Measurements from ENCODE around the gene MEDAG. TPM values are rescaled to one million over a fixed set of nuclear protein-coding genes. Genes with fewer than 3 reads are reported as not detected.

MEDAG gene
- 10 to 100 TPM; 16.5 to 45.9 (median 19.1) TPM for total RNA-seq

GRCh38 chr13:30905932-30906383 lies at the start of gene MEDAG:
MEDAG (plus strand) TSS chr13:30906271; CDS start chr13:30906516, 245 bp downstream.
- intact Hi-C loops (cut with DNase I; ENCODE audit: low total_unique reads) = no loop called here

GRCh38 chr13:30857018-30857417 lies 49.1 kb upstream of the MEDAG start:
- TF ChIP-seq POLR2A (IDR thresholded peaks at IDR 0.05) (no peak), CTCF (IDR thresholded peaks at IDR 0.05) (no peak)
- Histone ChIP-seq H3K36me3 (no peaks in the 10 kb centered on the region), H3K4me1 (no peaks in the 10 kb centered on the region), H3K27ac (no peak overlapping the region), H3K27me3 (no peaks in the 10 kb centered on the region), H3K9me3 (no peaks in the 10 kb centered on the region), H3K4me3 (no peak overlapping the region)
- DNase-seq = no peak
- intact Hi-C loops (cut with DNase I; ENCODE audit: low total_unique reads) = no loop called here

More at GRCh38 chr13:30905932-30906383, at the start of gene MEDAG:
- no peaks in the 10 kb centered on the region for H3K9me3 ChIP-seq
- peak within 1 kb of the TSS; percentile 36 to 43 for H3K4me3 ChIP-seq
- no peaks in the 10 kb centered on the region for H3K36me3 ChIP-seq
- H3K27me3 ChIP-seq = no peaks in the 10 kb centered on the region
- peak within 1 kb of the TSS; percentile 84 to 87 for H3K27ac ChIP-seq
- no peaks in the 10 kb centered on the region for H3K4me1 ChIP-seq
- TF ChIP-seq POLR2A (IDR thresholded peaks at IDR 0.05) (no peak), CTCF (IDR thresholded peaks at IDR 0.05) (no peak)
- DNase-seq = peak; percentile 81

- no peak overlapping the region for H3K4me3 ChIP-seq
- no peaks in the 10 kb centered on the region for H3K27me3 ChIP-seq
- no peaks in the 10 kb centered on the region for H3K9me3 ChIP-seq
- H3K27ac ChIP-seq = no peak overlapping the region
- H3K36me3 ChIP-seq = no peaks in the 10 kb centered on the region
- no peak for TF ChIP-seq CTCF (IDR thresholded peaks at IDR 0.05)
- no peak for TF ChIP-seq POLR2A (IDR thresholded peaks at IDR 0.05)
- intact Hi-C loops (cut with DNase I; ENCODE audit: low total_unique reads) = no loop called here
- DNase-seq = no peak
- no peaks in the 10 kb centered on the region for H3K4me1 ChIP-seq
Measured at GRCh38 chr13:30857636-30858035, 48.4 kb upstream of the MEDAG start.

GRCh38 chr13:30859326-30859725 lies 46.7 kb upstream of the MEDAG start:
- TF ChIP-seq CTCF (IDR thresholded peaks at IDR 0.05) (no peak), POLR2A (IDR thresholded peaks at IDR 0.05) (no peak)
- H3K4me3 ChIP-seq = no peak overlapping the region
- no peaks in the 10 kb centered on the region for H3K9me3 ChIP-seq
- H3K4me1 ChIP-seq = no peaks in the 10 kb centered on the region
- intact Hi-C loops (cut with DNase I; ENCODE audit: low total_unique reads) = no loop called here
- no peaks in the 10 kb centered on the region for H3K36me3 ChIP-seq
- no peaks in the 10 kb centered on the region for H3K27me3 ChIP-seq
- H3K27ac ChIP-seq = no peak overlapping the region
- no peak for DNase-seq

GRCh38 chr13:30861163-30861562 lies 44.9 kb upstream of the MEDAG start:
- no peak for DNase-seq
- TF ChIP-seq POLR2A (IDR thresholded peaks at IDR 0.05) (no peak), CTCF (IDR thresholded peaks at IDR 0.05) (no peak)
- H3K4me3 ChIP-seq = no peak overlapping the region
- no peaks in the 10 kb centered on the region for H3K27me3 ChIP-seq
- H3K27ac ChIP-seq = no peak overlapping the region
- no peaks in the 10 kb centered on the region for H3K9me3 ChIP-seq
- intact Hi-C loops (cut with DNase I; ENCODE audit: low total_unique reads) = loop anchor here (5.0 kb wide), 1 partner anchor 644 kb away; no protein-coding TSS in a partner anchor
- H3K4me1 ChIP-seq = peaks cover 6 to 7% of the 10 kb centered on the region in 2 donors
- no peaks in the 10 kb centered on the region for H3K36me3 ChIP-seq
